Right lobe of liver (tissue), 4 donors: Measurements from ENCODE around the gene RAB12.

ENCODE experiments used
- CTCF ChIP-seq, 4 donors: fragments of 200-600 bp in 3 of 4; fragments of 450-650 bp in 1 of 4; IDR thresholded peaks; one replicate each; pipeline versions ENCODE4 v1.5.1 to v1.8.0; 2016 to 2022; ENCODE audit warnings: antibody characterized with exemption in 4 of 4, mild to moderate bottlenecking in 2 of 4
- POLR2A ChIP-seq: fragments of 450-650 bp; IDR thresholded peaks from one replicate; pipeline ENCODE4 v1.6.1; 2017; ENCODE audit warnings: antibody characterized with exemption, mild to moderate bottlenecking
- donor health status: DM: no; HTN: no; CAD: no.
- donor health status: DM: no; HTN: no; CAD: no.
- donor health status: DM: no; HTN: yes; CAD: no.

- no peak for TF ChIP-seq CTCF (IDR thresholded peaks at IDR 0.05)
- no peak for TF ChIP-seq POLR2A
These were observed 10.8 kb downstream of the RAB12 start for GRCh38 chr18:8619835-8620577.
